ENCODE results near the gene KRTAP19-3.

The KRTAP19-3 gene

GRCh38 chr21:30443226-30443625 is 48.6 kb downstream of the KRTAP19-3 start:
- TF ChIP-seq CTCF (IDR thresholded peaks at IDR 0.05; ENCODE audit: low read depth, low read length, missing control alignments): no peak
- Histone ChIP-seq H3K36me3 (replicated peaks) (no peaks in the 10 kb centered on the region), H3K27ac (no peak overlapping the region), H3K4me3 (ENCODE audit: low read depth, low read length) (no peak overlapping the region), H3K27me3 (replicated peaks) (no peaks in the 10 kb centered on the region)
- no peak for DNase-seq
- in situ Hi-C loops (cut with HindIII; ENCODE audit: low pct_ligation_motif_present, low sequenced_read_pairs): no loop called here

Measured in brain microvascular endothelial cell (primary cell).